HG03432 (cell line): ENCODE results near the gene ABCD4.
A peak's percentile ranks its signal among the peaks of the same experiment; 100 is the strongest.
"Not testable (repeated sequence)": the region's sequence is repeated elsewhere in the genome, so short reads cannot be mapped to it uniquely, and the experiment has no call there.

Experiments
- ATAC-seq: cut with Tn5 transposase; IDR thresholded peaks from one replicate; pipeline ENCODE4 v1.9.1; 2021; ENCODE audit warnings: mild to moderate bottlenecking, moderate library complexity; ENCODE audit not compliant: unreplicated experiment

ABCD4 gene

DNA sequence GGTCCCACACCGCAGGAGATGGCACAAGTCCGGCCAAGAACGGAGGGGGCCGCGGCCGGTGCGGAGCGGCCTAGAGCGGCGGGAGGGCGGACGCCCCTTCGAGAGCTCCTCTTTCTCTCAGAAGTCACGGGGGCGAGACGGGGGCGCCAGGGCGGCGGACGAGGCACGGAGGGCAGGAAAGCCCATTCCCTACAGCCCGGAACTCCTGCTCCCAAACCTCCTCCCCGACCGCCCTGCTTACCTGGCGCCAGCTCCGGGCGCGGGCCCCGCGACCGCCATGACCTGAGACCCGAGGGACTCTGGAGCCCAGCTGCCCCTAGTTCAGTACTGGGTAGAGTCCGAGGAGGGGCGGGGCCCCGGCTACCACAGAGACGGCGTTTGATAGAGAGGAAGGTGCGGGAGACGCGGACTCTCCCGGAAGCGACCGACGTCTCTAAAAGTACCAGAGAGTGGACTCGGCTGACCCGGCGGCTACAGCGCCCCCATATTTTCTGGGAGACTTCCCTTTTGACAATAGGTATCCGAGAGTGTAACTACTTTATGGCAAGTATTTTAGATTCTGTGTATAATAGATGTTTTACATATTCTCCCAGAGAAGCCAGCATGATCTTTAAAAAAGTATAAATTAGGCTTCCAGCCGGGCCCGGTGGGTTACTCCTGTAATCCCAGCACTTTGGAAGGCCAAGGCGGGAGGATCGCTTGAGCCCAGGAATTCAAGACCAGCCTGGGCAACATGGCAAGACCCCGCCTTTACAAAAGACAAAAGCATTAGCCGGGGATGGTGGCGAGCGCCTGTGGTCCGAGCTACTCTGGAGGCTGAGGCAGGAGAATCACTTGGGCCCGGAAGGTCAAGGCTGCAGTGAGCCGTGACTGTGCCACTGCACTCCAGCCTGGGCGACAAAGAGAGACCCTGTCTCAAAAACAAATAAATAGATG lies at the start of gene ABCD4:
Gene ABCD4 (minus strand): TSS at position 301 of the 936 bp plus-strand sequence. CDS start 22 bp downstream, at position 279.
- ATAC-seq = peak; percentile 98

DNA sequence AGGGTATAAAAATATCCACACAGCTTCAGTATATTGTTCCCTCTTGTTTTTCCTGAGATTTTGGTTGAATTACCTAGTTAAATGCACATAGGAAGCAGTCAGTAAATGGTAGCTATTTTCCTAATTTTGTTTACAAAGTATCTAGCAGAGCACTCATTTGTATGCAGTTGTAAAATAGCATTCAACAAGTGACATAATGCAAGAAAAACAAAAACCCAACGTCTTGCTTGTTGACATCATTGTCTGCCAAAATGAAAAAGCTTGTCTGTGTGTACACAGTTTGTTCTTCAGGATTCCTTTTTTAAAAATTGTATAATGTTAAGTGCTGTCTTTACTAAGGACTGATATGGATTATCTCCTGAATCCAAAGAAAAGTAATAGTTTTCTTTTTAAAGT lies 48.2 kb upstream of the ABCD4 start:
- ATAC-seq = no peak

- no peak for ATAC-seq
These were observed 47.6 kb upstream of the ABCD4 start for GRCh38 chr14:74350211-74350927.

DNA sequence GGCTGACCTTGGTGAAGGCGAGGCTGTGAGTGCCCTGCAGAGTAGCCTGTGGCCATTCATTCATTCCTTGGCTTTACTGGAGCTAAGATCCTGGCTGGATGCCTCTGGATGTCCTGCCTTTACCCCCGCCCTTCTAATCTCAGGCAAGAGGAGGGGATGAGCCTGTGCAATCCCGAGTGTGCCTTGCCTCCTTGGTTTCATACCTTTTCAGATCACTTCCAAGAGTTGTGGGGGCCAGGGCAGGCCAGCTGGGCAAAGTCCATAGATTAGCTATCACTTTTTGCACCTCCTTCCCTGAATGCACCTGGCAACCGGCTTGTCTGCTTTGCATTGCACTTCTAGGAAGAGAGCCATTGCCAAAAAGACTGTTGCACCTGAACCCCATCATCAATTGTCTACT lies 47.0 kb upstream of the ABCD4 start:
- ATAC-seq = no peak

DNA sequence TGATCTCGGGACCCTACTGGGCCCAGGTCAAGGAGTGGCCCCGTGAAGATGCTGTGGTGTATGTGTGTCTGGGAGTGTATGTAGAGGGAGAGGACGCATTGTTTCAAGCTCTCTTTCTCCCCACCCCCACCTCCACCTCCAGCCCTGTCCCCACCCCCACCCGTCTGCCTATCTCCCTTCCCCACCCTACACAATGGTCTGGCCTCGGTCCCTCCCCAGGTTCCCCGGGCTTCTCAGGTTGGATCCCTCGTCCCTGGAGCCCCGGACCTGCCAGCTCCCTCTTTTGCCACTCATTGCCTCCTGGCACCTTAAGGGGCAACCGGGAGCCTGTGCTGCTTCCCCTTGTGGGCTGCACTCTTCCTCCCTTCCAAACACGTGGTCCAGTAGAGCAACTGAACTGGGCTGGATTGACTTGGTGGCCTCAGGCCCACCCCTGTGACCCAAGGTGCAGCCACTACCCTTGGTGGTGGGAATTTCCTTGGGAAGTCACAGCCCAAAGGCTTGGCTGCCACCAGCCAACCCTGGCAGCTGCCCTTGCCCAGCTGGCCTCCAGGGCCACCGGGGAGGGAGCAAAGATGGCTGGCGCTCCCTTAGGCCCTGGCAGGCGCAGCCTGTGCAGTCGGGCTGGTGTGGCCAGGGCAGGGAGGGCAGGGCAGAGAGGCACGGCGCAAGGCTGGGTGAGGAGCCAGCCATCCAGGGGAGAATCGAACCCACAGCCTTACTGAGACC lies 46.2 kb upstream of the ABCD4 start:
- ATAC-seq = no peak

- no peak for ATAC-seq
These were observed 45.6 kb upstream of the ABCD4 start, which contains the start of gene VRTN for GRCh38 chr14:74348241-74348734. Gene VRTN (plus strand): TSS chr14:74348471. CDS start chr14:74356784, 8,313 bp downstream.

DNA sequence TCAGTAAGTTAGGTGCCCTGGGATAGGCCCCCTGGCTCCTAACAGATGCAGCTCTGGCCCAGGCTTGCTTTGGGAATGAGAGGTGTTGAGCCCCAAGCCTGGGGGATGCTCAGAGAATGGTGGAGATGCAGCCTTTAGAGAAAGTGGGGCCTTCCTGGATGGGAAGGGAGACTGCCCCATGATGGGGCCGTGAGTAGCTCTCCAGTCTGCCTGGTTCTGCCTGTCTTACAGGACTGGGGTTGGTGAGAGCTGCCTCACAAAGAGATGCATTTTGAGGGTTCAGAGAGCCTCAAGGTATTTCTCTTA lies 45.0 kb upstream of the ABCD4 start:
- ATAC-seq = no peak

GRCh38 chr14:74347097-74347794 lies 44.5 kb upstream of the ABCD4 start:
- no peak for ATAC-seq

- no peak for ATAC-seq
These were observed 43.6 kb upstream of the ABCD4 start for GRCh38 chr14:74346341-74346740.

DNA sequence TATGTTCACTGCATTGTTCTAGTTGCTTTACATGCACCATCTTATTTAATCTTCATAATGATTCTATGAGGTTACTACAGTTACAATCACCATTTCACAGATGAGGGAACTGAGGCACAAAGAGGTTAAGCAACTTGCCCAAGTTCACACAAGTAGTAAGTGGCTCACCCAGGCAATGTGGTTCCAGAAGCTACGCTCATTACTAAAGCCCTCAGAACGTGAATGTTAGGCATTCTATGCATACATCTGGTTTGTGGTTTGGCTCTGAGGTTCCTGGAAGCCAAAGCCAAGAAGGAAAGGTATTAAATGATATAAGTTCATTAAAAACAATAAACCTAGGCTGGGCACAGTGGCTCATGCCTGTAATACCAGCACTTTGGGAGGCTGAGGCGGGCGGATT lies 31.2 kb upstream of the ABCD4 start:
- ATAC-seq = no peak

DNA sequence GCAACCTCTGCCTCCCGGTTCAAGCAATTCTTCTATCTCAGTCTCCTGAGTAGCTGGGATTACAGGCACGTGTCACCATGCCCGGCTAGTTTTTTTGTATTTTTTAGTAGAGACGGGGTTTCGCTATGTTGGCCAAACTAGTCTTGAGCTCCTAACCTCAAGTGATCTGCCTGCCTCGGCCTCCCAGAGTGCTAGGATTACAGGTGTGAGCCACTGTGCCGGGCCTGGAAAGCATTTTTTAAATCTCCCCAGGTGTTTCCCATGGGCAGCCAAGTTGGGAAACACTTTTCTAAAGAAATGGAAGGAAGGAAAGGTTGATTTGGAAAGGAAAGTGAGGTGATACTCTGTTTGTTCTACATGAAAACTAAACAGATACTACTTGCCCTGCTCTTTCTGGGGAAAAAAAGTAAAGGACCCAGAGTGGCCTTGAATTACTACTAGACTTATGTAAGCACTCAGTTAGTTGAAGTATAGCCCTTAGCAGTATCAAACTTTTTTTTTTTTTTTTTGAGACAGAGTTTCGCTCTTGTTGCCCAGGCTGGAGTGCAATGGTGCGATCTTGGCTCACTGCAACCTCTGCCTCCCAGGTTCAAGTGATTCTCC lies 27.3 kb upstream of the ABCD4 start:
- not testable (repeated sequence) for ATAC-seq

DNA sequence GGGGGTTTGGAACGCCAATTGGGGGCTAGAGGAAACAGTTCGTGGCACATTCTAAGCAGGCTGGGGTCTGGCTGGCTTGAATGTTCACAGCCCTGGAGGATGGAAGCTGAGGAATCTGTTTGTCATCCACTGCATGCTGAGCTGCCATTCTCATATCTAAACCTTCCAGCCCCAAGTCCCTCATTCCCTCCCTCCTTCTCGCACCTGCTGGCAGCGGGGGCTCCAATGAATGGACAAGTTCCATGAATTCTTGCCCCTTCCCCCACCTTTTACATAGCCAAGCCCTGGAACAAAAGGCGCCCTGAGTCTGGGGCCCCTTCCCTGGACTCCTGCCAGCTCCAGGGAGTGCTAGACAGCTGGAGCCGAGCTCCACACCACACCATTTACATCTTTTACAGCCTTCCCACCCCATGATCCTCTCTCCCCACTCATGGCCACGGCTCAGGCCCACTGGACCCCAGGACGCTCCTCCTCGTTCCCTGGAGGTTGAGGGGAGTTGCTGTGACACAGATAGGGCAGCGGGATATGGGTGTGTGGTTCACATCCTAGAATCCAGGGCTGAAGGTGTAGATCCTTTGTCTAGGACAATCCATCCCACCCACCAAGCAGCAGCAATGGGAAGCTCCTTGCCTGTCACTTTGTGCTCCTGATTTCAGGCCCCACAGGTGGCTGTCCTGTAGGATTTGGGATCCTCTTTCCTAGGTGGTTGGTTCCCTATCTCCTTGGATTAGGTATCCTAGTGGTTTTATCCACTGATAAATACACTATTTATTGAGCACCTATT lies 23.8 kb upstream of the ABCD4 start:
- ATAC-seq = no peak

DNA sequence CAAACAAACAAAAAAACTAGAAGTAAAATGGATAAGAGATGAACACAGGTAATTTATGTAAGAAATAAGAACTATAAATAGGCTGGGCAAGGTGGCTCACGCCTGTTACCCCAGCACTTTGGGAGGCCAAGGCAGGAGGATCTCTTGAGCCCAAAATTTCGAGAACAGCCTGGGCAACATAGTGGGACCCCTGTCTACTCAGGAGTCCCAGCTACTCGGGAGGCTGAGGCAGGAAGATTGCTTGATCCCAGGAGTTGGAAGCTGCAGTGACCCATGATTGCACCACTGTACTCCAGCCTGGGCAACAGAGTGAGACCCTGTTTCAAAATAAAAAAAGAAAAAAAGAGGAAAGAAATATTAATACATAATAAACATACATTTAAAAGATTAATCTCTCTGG lies 22.7 kb upstream of the ABCD4 start:
- ATAC-seq = no peak

GRCh38 chr14:74324931-74325361 lies 22.2 kb upstream of the ABCD4 start:
- ATAC-seq = no peak

DNA sequence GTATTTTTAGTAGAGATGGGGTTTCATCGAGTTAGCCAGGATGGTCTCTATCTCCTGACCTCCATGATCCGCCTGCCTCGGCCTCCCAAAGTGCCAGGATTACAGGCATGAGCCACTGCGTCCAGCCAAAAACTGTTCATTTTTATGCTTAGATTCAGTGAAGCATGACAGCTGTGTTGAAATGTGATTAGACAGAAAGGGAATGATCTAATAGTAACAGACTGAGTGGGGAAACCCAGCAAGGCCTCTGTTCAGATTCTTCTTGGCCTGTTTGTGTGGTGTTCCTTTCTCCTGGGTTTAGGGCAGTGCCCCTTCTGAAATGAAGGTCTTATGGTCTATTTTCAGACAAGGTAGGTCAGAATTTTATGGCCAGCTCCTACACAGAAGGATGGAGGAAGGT lies 11.8 kb upstream of the ABCD4 start:
- no peak for ATAC-seq

DNA sequence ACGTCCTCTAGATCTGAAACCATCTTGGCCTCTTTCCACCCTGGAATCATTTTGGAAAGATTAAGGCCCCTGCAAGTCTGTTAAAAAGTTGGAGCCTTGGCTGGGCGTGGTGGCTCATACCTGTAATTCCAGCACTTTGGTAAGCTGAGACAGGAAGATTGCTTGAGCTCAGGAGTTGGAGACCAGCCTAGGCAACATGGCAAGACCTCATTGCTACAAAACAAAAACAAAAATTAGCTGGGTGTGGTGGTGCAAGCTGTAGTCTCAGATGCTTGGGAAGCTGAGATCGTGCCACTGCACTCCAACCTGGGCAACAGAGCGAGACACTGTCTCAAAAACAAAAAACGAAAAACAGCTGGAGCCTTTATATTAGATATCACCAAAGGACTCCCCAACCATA lies 10.9 kb upstream of the ABCD4 start:
- no peak for ATAC-seq

DNA sequence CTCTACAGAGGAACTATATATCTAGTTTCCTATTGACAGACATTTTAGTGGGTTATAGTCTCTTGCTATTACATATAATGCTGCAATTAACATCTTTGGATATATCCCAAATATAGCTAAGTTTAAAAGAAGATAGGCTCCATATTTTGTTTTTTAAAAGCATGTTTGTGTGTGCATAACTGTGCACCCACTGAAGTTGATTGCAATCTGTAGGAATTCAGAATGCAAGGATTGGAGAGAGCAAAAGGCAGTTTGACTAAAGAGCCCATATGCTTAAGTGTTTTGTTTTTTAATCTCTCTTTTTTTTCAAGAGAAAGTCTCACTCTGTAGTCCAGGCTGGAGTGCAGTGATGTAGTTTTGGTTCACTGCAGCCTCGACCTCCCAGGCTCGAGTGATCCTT lies 9.4 kb upstream of the ABCD4 start:
- no peak for ATAC-seq

DNA sequence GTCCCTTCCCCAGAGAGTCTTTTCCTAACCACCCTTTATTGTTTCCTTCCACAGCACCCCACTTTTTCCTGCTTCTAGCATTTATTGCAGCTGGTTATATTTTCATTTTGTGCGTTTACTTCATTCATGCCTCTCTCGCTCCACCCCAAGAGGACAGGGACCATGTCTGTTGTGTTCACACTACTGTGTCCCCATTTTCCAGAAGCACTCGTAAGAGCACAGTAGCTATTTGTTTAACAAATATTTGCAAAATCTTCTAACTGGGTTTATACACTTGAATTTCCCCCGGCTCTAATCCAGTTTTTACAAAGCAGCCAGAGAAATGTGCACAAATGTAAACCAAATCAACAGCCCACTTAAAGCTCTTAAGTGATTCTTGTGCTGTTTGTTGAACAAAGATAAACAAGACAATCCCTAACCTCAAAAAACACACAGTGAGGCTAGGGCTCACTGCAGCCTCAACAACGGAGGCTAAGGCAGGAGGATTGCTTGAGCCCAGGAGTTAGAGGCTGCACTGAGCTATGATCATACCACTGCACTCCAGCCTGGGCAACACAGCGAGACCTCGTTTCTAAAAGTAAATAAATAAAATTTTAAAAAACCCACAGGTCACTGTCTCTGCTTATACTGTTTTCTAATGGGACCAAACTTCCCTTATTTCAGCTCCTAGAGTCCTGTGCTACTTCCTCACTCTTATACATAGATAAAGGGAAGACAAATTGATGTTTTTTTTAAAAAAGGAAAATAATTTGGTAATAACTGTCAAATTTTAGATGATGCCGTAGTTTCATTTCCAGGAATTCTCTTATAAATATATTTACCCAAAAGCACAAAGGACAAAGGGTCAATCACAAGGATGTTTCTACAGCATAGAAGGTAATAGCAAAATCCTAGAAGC lies 6.6 kb upstream of the ABCD4 start:
- no peak for ATAC-seq
